SH-SY5Y (cell line): ENCODE data around the gene ADK.

Experiments used
- GATA2 ChIP-seq: IDR thresholded peaks from 2 replicates; pipeline ENCODE4 v1.6.1; 2011; ENCODE audit warnings: mild to moderate bottlenecking, low read depth, low read length
- GATA3 ChIP-seq: IDR thresholded peaks from 2 replicates; pipeline ENCODE4 v1.6.1; 2011; ENCODE audit warnings: low read depth, mild to moderate bottlenecking, low read length, moderate library complexity

GRCh38 chr10:74300666-74301065 is 149.6 kb downstream of the ADK start:
- TF ChIP-seq GATA2 (no peak), GATA3 (no peak)
